ENCODE results near the gene ALKAL2.

The ALKAL2 gene

GRCh38 chr2:244547-244946, 43.3 kb downstream of the ALKAL2 start:
- H3K9me2 ChIP-seq (replicated peaks; ENCODE audit: insufficient read depth, low read length): no peaks in the 10 kb centered on the region
- TF ChIP-seq CTCF (IDR thresholded peaks at IDR 0.05; ENCODE audit: insufficient read depth, low read length, poor library complexity, severe bottlenecking): no peak
- no peaks in the 10 kb centered on the region for H3K79me2 ChIP-seq (ENCODE audit: insufficient read depth, low read length)
- H3K36me3 ChIP-seq (ENCODE audit: low read length): peaks cover 4% of the 10 kb centered on the region; the same call in 1 of the 2 replicates
- no peak overlapping the region for H3K9ac ChIP-seq (ENCODE audit: low read length)
- no peak overlapping the region for H3K4me2 ChIP-seq (ENCODE audit: low read depth, low read length, poor library complexity, severe bottlenecking)
- no peaks in the 10 kb centered on the region for H4K20me1 ChIP-seq (ENCODE audit: low read depth, low read length)
- no peaks in the 10 kb centered on the region for H3F3A ChIP-seq (ENCODE audit: insufficient read depth)
- H3K9me3 ChIP-seq (ENCODE audit: insufficient read depth, low read length): no peaks in the 10 kb centered on the region
- H3K4me3 ChIP-seq (ENCODE audit: insufficient read depth, low read length, poor library complexity, severe bottlenecking): no peak overlapping the region
- H3K27me3 ChIP-seq (ENCODE audit: low read length): no peaks in the 10 kb centered on the region
- no peak overlapping the region for H3K27ac ChIP-seq (ENCODE audit: low read depth, low read length)
- no peak overlapping the region for H2AFZ ChIP-seq (ENCODE audit: low read depth, low read length, severe bottlenecking)

GRCh38 chr2:238869-239268, 49.0 kb downstream of the ALKAL2 start:
- no peak overlapping the region for H3K9ac ChIP-seq (ENCODE audit: low read length)
- no peaks in the 10 kb centered on the region for H4K20me1 ChIP-seq (ENCODE audit: low read depth, low read length)
- no peaks in the 10 kb centered on the region for H3K27me3 ChIP-seq (ENCODE audit: low read length)
- no peak for TF ChIP-seq EZH2phosphoT487 (conservative IDR thresholded peaks at IDR 0.05; ENCODE audit: low read length)
- TF ChIP-seq CTCF (IDR thresholded peaks at IDR 0.05; ENCODE audit: insufficient read depth, low read length, poor library complexity, severe bottlenecking): no peak
- no peak overlapping the region for H3K4me3 ChIP-seq (ENCODE audit: insufficient read depth, low read length, poor library complexity, severe bottlenecking)
- H3K36me3 ChIP-seq (ENCODE audit: low read length): peaks cover 4% of the 10 kb centered on the region; the same call in 1 of the 2 replicates
- no peaks in the 10 kb centered on the region for H3F3A ChIP-seq (ENCODE audit: insufficient read depth)
- H3K9me3 ChIP-seq (ENCODE audit: insufficient read depth, low read length): no peaks in the 10 kb centered on the region
- H3K9me2 ChIP-seq (replicated peaks; ENCODE audit: insufficient read depth, low read length): no peaks in the 10 kb centered on the region
- H3K79me2 ChIP-seq (ENCODE audit: insufficient read depth, low read length): no peaks in the 10 kb centered on the region
- no peak overlapping the region for H3K27ac ChIP-seq (ENCODE audit: low read depth, low read length)
- H3K4me2 ChIP-seq (ENCODE audit: low read depth, low read length, poor library complexity, severe bottlenecking): no peak overlapping the region
- no peak overlapping the region for H2AFZ ChIP-seq (ENCODE audit: low read depth, low read length, severe bottlenecking)

- H3K27me3 ChIP-seq (ENCODE audit: low read length): no peaks in the 10 kb centered on the region
- H3K36me3 ChIP-seq (ENCODE audit: low read length): peaks cover 4% of the 10 kb centered on the region; the same call in 1 of the 2 replicates
- H4K20me1 ChIP-seq (ENCODE audit: low read depth, low read length): no peaks in the 10 kb centered on the region
- no peaks in the 10 kb centered on the region for H3K9me3 ChIP-seq (ENCODE audit: insufficient read depth, low read length)
- no peak overlapping the region for H3K4me2 ChIP-seq (ENCODE audit: low read depth, low read length, poor library complexity, severe bottlenecking)
- no peak overlapping the region for H3K9ac ChIP-seq (ENCODE audit: low read length)
- no peak overlapping the region for H2AFZ ChIP-seq (ENCODE audit: low read depth, low read length, severe bottlenecking)
- H3K27ac ChIP-seq (ENCODE audit: low read depth, low read length): no peak overlapping the region
- no peak overlapping the region for H3K4me3 ChIP-seq (ENCODE audit: insufficient read depth, low read length, poor library complexity, severe bottlenecking)
- H3K9me2 ChIP-seq (replicated peaks; ENCODE audit: insufficient read depth, low read length): no peaks in the 10 kb centered on the region
- H3K79me2 ChIP-seq (ENCODE audit: insufficient read depth, low read length): no peaks in the 10 kb centered on the region
- no peaks in the 10 kb centered on the region for H3F3A ChIP-seq (ENCODE audit: insufficient read depth)
- TF ChIP-seq CTCF (IDR thresholded peaks at IDR 0.05; ENCODE audit: insufficient read depth, low read length, poor library complexity, severe bottlenecking): no peak
Measured at GRCh38 chr2:238431-238830, 49.5 kb downstream of the ALKAL2 start.

GRCh38 chr2:237878-238277, 50.0 kb downstream of the ALKAL2 start:
- TF ChIP-seq CTCF (IDR thresholded peaks at IDR 0.05; ENCODE audit: insufficient read depth, low read length, poor library complexity, severe bottlenecking) (no peak), EZH2phosphoT487 (conservative IDR thresholded peaks at IDR 0.05; ENCODE audit: low read length) (no peak)
- H3K4me2 ChIP-seq (ENCODE audit: low read depth, low read length, poor library complexity, severe bottlenecking): no peak overlapping the region

More at GRCh38 chr2:237878-238277, 50.0 kb downstream of the ALKAL2 start:
- Histone ChIP-seq H3K79me2 (ENCODE audit: insufficient read depth, low read length) (no peaks in the 10 kb centered on the region), H3K9ac (ENCODE audit: low read length) (no peak overlapping the region), H3F3A (ENCODE audit: insufficient read depth) (no peaks in the 10 kb centered on the region), H3K27me3 (ENCODE audit: low read length) (no peaks in the 10 kb centered on the region), H3K9me3 (ENCODE audit: insufficient read depth, low read length) (no peaks in the 10 kb centered on the region), H3K4me3 (ENCODE audit: insufficient read depth, low read length, poor library complexity, severe bottlenecking) (no peak overlapping the region), H4K20me1 (ENCODE audit: low read depth, low read length) (no peaks in the 10 kb centered on the region), H3K36me3 (ENCODE audit: low read length) (peaks cover 4% of the 10 kb centered on the region; the same call in 1 of the 2 replicates), H3K9me2 (replicated peaks; ENCODE audit: insufficient read depth, low read length) (no peaks in the 10 kb centered on the region), H2AFZ (ENCODE audit: low read depth, low read length, severe bottlenecking) (no peak overlapping the region), H3K27ac (ENCODE audit: low read depth, low read length) (no peak overlapping the region)

Measured in SU-DHL-6 (cell line).